ENCODE data around the gene TPP2. TPM values are rescaled to one million over a fixed set of nuclear protein-coding genes. Genes with fewer than 3 reads are reported as not detected.

The TPP2 gene
- total RNA-seq, 1 experiment from 2014 or later, result 36.7 TPM

GRCh38 chr13:102702965-102703725, 106.4 kb downstream of the TPP2 start (continued):
- TF ChIP-seq JUND (IDR thresholded peaks at IDR 0.05), result no peak
- TF ChIP-seq TCF7L2 (IDR thresholded peaks at IDR 0.05; ENCODE audit: borderline replicate concordance, extremely low read depth, insufficient read depth, insufficient read length), result no peak
- no peak for TF ChIP-seq YY1 (IDR thresholded peaks at IDR 0.05; ENCODE audit: extremely low read depth, insufficient replicate concordance, low read depth, low read length)
- TF ChIP-seq FOSL1 (IDR thresholded peaks at IDR 0.05; ENCODE audit: low read depth), result no peak
- no peak for TF ChIP-seq CBX3 (IDR thresholded peaks at IDR 0.05; ENCODE audit: low read depth)
- no peak for TF ChIP-seq ATF3 (IDR thresholded peaks at IDR 0.05)
- TF ChIP-seq CEBPB (IDR thresholded peaks at IDR 0.05; ENCODE audit: low read depth), result no peak
- TF ChIP-seq EZH2 (IDR thresholded peaks at IDR 0.05), result no peak
- TF ChIP-seq ZNF274 (IDR thresholded peaks at IDR 0.05; ENCODE audit: low read depth, low read length), result no peak

DNA sequence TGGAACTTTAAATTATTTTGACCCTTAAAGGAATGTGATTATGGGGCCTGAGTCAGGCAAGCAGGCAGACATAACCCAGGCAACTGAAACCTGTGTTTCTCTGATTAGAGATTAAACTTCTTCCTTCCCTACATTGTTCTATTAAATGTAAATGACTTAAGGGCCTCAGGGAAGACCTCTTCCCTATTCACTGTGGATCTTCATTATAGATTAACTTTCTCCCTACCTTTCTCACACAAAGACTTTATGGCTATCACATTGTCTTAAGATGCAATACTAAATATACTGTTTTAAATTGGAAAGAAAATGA, 106.9 kb downstream of the TPP2 start:
- BruUV-seq (replicated peaks), result no TSS peak
- Histone ChIP-seq H3K27me3 (ENCODE audit: insufficient read depth, low read length) (no peaks in the 10 kb centered on the region), H3K4me2 (ENCODE audit: low read length) (no peak overlapping the region), H3K27ac (ENCODE audit: low read depth, low read length) (no peak overlapping the region), H3K9me2 (ENCODE audit: insufficient read depth) (no peaks in the 10 kb centered on the region), H3K9me3 (ENCODE audit: control insufficient read depth in 1 of 2, insufficient read depth in 1 of 2, low read depth in 1 of 2, low read length in 2 of 2) (no peaks in the 10 kb centered on the region; a peak in 2 of 4 replicates), H4K20me1 (ENCODE audit: insufficient read depth) (no peaks in the 10 kb centered on the region), H3K4me3 (replicated peaks in 1 of 2; ENCODE audit: low read depth in 1 of 2, low read length in 2 of 2) (no peak overlapping the region), H3K79me2 (ENCODE audit: insufficient read depth, low read length) (no peaks in the 10 kb centered on the region), H2AFZ (ENCODE audit: low read depth, low read length, poor library complexity, severe bottlenecking) (no peak overlapping the region), H3K9ac (ENCODE audit: low read length) (no peak overlapping the region), H3K36me3 (ENCODE audit: control insufficient read depth in 1 of 2, insufficient read depth in 2 of 2, low read length in 2 of 2) (no peaks in the 10 kb centered on the region), H3K4me1 (ENCODE audit: control insufficient read depth in 1 of 2, insufficient read depth in 2 of 2, low read length in 2 of 2) (peaks cover 18 to 19% of the 10 kb centered on the region in 2 experiments)
- ATAC-seq (no peak), DNase-seq (ENCODE audit: low read depth, low spot score) (no peak)
- RAD21 ChIA-PET (ENCODE audit: low non-redundant PET in 1 of 2, low total read pairs in 2 of 2, uncharacterized antibody in 2 of 2, unreplicated experiment in 2 of 2), result no interaction called here
- CTCF ChIA-PET, result no interaction called here
- POLR2A ChIA-PET, result no interaction called here
- intact Hi-C loops (cut with micrococcal nuclease), result no loop called here
- TF ChIP-seq CBX3 (IDR thresholded peaks at IDR 0.05; ENCODE audit: low read depth), result no peak
- TF ChIP-seq, protein P1, sequence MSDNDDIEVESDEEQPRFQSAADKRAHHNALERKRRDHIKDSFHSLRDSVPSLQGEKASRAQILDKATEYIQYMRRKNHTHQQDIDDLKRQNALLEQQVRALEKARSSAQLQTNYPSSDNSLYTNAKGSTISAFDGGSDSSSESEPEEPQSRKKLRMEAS (IDR thresholded peaks at IDR 0.05), result no peak
- no peak for TF ChIP-seq RAD21 (IDR thresholded peaks at IDR 0.05; ENCODE audit: low read depth)
- TF ChIP-seq ZFX (IDR thresholded peaks at IDR 0.05), result no peak
- TF ChIP-seq EZH2phosphoT487 (IDR thresholded peaks at IDR 0.05; ENCODE audit: borderline replicate concordance), result no peak
- no peak for TF ChIP-seq ZNF274 (IDR thresholded peaks at IDR 0.05; ENCODE audit: low read depth, low read length)
- no peak for TF ChIP-seq POLR2A (IDR thresholded peaks at IDR 0.05; ENCODE audit: borderline replicate concordance, extremely low read depth, insufficient read depth, insufficient read length)
- TF ChIP-seq SRF (IDR thresholded peaks at IDR 0.05; ENCODE audit: low read depth), result no peak
- no peak for TF ChIP-seq POLR2AphosphoS5 (IDR thresholded peaks at IDR 0.05; ENCODE audit: low read depth, low read length)
- TF ChIP-seq ELF1 (IDR thresholded peaks at IDR 0.05; ENCODE audit: borderline replicate concordance, low read depth), result no peak
- TF ChIP-seq, protein P2, sequence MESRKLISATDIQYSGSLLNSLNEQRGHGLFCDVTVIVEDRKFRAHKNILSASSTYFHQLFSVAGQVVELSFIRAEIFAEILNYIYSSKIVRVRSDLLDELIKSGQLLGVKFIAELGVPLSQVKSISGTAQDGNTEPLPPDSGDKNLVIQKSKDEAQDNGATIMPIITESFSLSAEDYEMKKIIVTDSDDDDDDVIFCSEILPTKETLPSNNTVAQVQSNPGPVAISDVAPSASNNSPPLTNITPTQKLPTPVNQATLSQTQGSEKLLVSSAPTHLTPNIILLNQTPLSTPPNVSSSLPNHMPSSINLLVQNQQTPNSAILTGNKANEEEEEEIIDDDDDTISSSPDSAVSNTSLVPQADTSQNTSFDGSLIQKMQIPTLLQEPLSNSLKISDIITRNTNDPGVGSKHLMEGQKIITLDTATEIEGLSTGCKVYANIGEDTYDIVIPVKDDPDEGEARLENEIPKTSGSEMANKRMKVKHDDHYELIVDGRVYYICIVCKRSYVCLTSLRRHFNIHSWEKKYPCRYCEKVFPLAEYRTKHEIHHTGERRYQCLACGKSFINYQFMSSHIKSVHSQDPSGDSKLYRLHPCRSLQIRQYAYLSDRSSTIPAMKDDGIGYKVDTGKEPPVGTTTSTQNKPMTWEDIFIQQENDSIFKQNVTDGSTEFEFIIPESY (IDR thresholded peaks at IDR 0.05; ENCODE audit: extremely low read depth, insufficient replicate concordance, low read length), result no peak
- TF ChIP-seq EZH2 (IDR thresholded peaks at IDR 0.05), result no peak
- TF ChIP-seq ATF3 (IDR thresholded peaks at IDR 0.05), result no peak
- no peak for TF ChIP-seq JUND (IDR thresholded peaks at IDR 0.05)
- TF ChIP-seq SIN3A (IDR thresholded peaks at IDR 0.05; ENCODE audit: low read depth), result no peak
- no peak for TF ChIP-seq FOSL1 (IDR thresholded peaks at IDR 0.05; ENCODE audit: low read depth)
- TF ChIP-seq EGR1 (IDR thresholded peaks at IDR 0.05; ENCODE audit: low read depth), result no peak
- TF ChIP-seq CEBPB (IDR thresholded peaks at IDR 0.05; ENCODE audit: low read depth), result no peak
- TF ChIP-seq TCF7L2 (IDR thresholded peaks at IDR 0.05; ENCODE audit: borderline replicate concordance, extremely low read depth, insufficient read depth, insufficient read length), result no peak
- TF ChIP-seq, protein P3, sequence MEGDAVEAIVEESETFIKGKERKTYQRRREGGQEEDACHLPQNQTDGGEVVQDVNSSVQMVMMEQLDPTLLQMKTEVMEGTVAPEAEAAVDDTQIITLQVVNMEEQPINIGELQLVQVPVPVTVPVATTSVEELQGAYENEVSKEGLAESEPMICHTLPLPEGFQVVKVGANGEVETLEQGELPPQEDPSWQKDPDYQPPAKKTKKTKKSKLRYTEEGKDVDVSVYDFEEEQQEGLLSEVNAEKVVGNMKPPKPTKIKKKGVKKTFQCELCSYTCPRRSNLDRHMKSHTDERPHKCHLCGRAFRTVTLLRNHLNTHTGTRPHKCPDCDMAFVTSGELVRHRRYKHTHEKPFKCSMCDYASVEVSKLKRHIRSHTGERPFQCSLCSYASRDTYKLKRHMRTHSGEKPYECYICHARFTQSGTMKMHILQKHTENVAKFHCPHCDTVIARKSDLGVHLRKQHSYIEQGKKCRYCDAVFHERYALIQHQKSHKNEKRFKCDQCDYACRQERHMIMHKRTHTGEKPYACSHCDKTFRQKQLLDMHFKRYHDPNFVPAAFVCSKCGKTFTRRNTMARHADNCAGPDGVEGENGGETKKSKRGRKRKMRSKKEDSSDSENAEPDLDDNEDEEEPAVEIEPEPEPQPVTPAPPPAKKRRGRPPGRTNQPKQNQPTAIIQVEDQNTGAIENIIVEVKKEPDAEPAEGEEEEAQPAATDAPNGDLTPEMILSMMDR (IDR thresholded peaks at IDR 0.05 in 2 of 3, conservative IDR thresholded peaks at IDR 0.05 in 1 of 3; ENCODE audit: borderline replicate concordance in 1 of 3, insufficient read depth in 1 of 3, low read depth in 2 of 3, low read length in 2 of 3), result no peak
